NT2/D1 (cell line): Measurements from ENCODE around the gene MC4R.
"Not testable (repeated sequence)": the region's sequence is repeated elsewhere in the genome, so short reads cannot be mapped to it uniquely, and the experiment has no call there.

Source experiments
- DNase-seq: peaks from one replicate; pipeline ENCODE4 v3.0.0-alpha.2; 2011; ENCODE audit warnings: low read depth, low spot score
- H3K27me3 ChIP-seq: 2 replicates; pipeline ENCODE4 v1.6.0; 2011; ENCODE audit warnings: mild to moderate bottlenecking; ENCODE audit not compliant: insufficient read length, insufficient read depth
- H3K36me3 ChIP-seq: 2 replicates; pipeline ENCODE4 v1.6.1; 2011; ENCODE audit warnings: mild to moderate bottlenecking, low read length, mixed read lengths; ENCODE audit not compliant: insufficient read depth, insufficient read length
- H3K4me1 ChIP-seq: 2 replicates; pipeline ENCODE4 v1.5.1; 2011; ENCODE audit not compliant: insufficient read depth, insufficient read length
- H3K4me3 ChIP-seq: 2 replicates; pipeline ENCODE4 v1.5.1; 2011; ENCODE audit warnings: low read depth; ENCODE audit not compliant: insufficient read length
- H3K9ac ChIP-seq: 2 replicates; pipeline ENCODE4 v1.6.0; 2011; ENCODE audit warnings: low read depth; ENCODE audit not compliant: insufficient read length
- H3K9me3 ChIP-seq: 2 replicates; pipeline ENCODE4 v1.5.1; 2011; ENCODE audit warnings: mild to moderate bottlenecking, low read length; ENCODE audit not compliant: insufficient read depth
- SUZ12 ChIP-seq: IDR thresholded peaks from 2 replicates; pipeline ENCODE4 v1.6.1; 2011; ENCODE audit not compliant: insufficient read length, insufficient read depth; ENCODE audit errors: extremely low read depth
- YY1 ChIP-seq: IDR thresholded peaks from 2 replicates; pipeline ENCODE4 v1.6.1; 2011; ENCODE audit not compliant: insufficient read length, insufficient read depth
- ZNF274 ChIP-seq: IDR thresholded peaks from 2 replicates; pipeline ENCODE4 v1.6.1; 2011; ENCODE audit warnings: mild to moderate bottlenecking, low read depth, low read length

MC4R gene

GRCh38 chr18:60372596-60372995 lies at the start of gene MC4R:
MC4R (minus strand) TSS chr18:60372775; CDS start chr18:60372349, 426 bp downstream.
- no peak for TF ChIP-seq ZNF274
- TF ChIP-seq SUZ12 = no peak
- no peak for TF ChIP-seq YY1
- Histone ChIP-seq H3K27me3 (no peaks in the 10 kb centered on the region), H3K4me3 (no peak within 1 kb of the TSS), H3K9me3 (no peaks in the 10 kb centered on the region), H3K36me3 (no peaks in the 10 kb centered on the region), H3K4me1 (no peaks in the 10 kb centered on the region), H3K9ac (no peak within 1 kb of the TSS)
- no peak for DNase-seq

DNA sequence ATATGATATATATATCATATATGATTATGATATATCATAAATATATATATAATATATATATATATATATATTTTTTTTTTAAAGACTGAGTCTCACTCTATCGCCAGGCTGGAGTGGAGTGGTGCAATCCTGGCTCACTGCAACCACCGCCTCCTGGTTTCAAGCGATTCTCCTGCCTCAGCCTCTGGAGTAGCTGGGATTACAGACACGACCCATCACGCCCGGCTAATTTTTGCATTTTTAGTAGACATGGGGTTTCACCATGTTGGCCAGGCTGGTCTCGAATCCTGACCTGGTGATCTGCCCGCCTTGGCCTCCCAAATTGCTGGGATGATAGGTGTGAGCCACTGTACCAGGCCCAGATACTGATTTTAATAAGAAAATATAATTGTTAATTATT lies 49.7 kb upstream of the MC4R start:
- not testable (repeated sequence) for H3K4me3 ChIP-seq, H3K9me3 ChIP-seq, H3K36me3 ChIP-seq, H3K27me3 ChIP-seq, H3K9ac ChIP-seq, DNase-seq, H3K4me1 ChIP-seq

GRCh38 chr18:60421356-60422118 lies 49.0 kb upstream of the MC4R start:
- no peak overlapping the region for H3K4me3 ChIP-seq
- DNase-seq = no peak
- no peaks in the 10 kb centered on the region for H3K4me1 ChIP-seq
- TF ChIP-seq ZNF274 (no peak), SUZ12 (no peak), YY1 (no peak)
- H3K9ac ChIP-seq = no peak overlapping the region
- H3K9me3 ChIP-seq = no peaks in the 10 kb centered on the region
- no peaks in the 10 kb centered on the region for H3K36me3 ChIP-seq
- no peaks in the 10 kb centered on the region for H3K27me3 ChIP-seq

GRCh38 chr18:60417946-60418345 lies 45.4 kb upstream of the MC4R start:
- Histone ChIP-seq H3K4me1 (no peaks in the 10 kb centered on the region), H3K36me3 (no peaks in the 10 kb centered on the region), H3K27me3 (no peaks in the 10 kb centered on the region), H3K9ac (no peak overlapping the region), H3K9me3 (no peaks in the 10 kb centered on the region), H3K4me3 (no peak overlapping the region)
- no peak for TF ChIP-seq ZNF274
- TF ChIP-seq SUZ12 = no peak
- no peak for TF ChIP-seq YY1
- no peak for DNase-seq

DNA sequence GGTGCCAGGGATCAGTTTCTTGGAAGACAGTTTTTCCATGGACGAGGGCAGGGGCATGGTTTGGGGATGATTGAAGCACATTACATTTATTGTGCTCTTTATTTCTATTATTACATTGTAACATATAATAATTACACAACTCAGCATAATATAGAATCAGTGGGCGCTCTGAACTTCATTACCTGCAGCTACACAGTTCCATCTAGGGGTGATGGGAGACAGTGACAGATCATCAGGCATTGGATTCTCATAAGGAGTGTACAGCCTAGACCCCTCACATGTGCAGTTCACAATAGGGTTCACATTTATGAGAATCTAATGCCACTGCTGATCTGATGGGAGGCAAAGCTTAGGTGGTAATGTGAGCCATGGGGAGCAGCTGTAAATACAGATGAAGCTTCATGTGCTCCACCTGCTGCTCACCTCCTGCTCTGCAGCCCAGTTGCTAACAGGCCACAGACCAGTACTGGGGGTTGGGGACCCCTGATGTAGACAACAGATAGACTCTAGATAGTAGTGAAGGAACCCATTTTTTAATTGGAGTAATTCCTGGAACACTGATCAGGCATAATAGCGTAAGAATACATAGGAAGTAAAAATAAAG lies 41.5 kb upstream of the MC4R start:
- Histone ChIP-seq H3K4me3 (no peak overlapping the region), H3K36me3 (no peaks in the 10 kb centered on the region), H3K9ac (no peak overlapping the region), H3K27me3 (no peaks in the 10 kb centered on the region), H3K4me1 (no peaks in the 10 kb centered on the region), H3K9me3 (no peaks in the 10 kb centered on the region)
- no peak for DNase-seq
- TF ChIP-seq YY1 = no peak
- no peak for TF ChIP-seq ZNF274
- no peak for TF ChIP-seq SUZ12

GRCh38 chr18:60411715-60412114 lies 39.1 kb upstream of the MC4R start:
- DNase-seq = no peak
- Histone ChIP-seq H3K4me3 (no peak overlapping the region), H3K4me1 (no peaks in the 10 kb centered on the region), H3K36me3 (no peaks in the 10 kb centered on the region), H3K9ac (no peak overlapping the region), H3K9me3 (no peaks in the 10 kb centered on the region), H3K27me3 (no peaks in the 10 kb centered on the region)
- TF ChIP-seq ZNF274 = no peak
- TF ChIP-seq YY1 = no peak
- no peak for TF ChIP-seq SUZ12

- no peak overlapping the region for H3K9ac ChIP-seq
- H3K4me1 ChIP-seq = no peaks in the 10 kb centered on the region
- DNase-seq = no peak
- no peaks in the 10 kb centered on the region for H3K36me3 ChIP-seq
- H3K9me3 ChIP-seq = no peaks in the 10 kb centered on the region
- H3K27me3 ChIP-seq = no peaks in the 10 kb centered on the region
- no peak overlapping the region for H3K4me3 ChIP-seq
- TF ChIP-seq SUZ12 (no peak), ZNF274 (no peak), YY1 (no peak)
Observed at GRCh38 chr18:60406721-60407120, 34.1 kb upstream of the MC4R start.
